Astrocyte of the spinal cord (primary cell): ENCODE data around the gene TENT5C.

Experiments
- DNase-seq: peaks from one replicate; pipeline ENCODE4 v3.0.0; 2011; ENCODE audit warnings: low read depth, low spot score
- H3K4me3 ChIP-seq: 2 replicates; pipeline ENCODE4 v1.5.1; 2011; ENCODE audit warnings: low read depth, mild to moderate bottlenecking, low read length, moderate library complexity
- in situ Hi-C: cut with HindIII; loops from 2 replicates; pipeline ENCODE4 v1.10.0; 2017; ENCODE audit warnings: low sequenced_read_pairs
- TF ChIP-seq, protein P1 (sequence below): IDR thresholded peaks from 2 replicates; pipeline ENCODE4 v1.5.1; 2012; ENCODE audit warnings: low read depth, mild to moderate bottlenecking, low read length, inconsistent platforms

TENT5C gene

DNA sequence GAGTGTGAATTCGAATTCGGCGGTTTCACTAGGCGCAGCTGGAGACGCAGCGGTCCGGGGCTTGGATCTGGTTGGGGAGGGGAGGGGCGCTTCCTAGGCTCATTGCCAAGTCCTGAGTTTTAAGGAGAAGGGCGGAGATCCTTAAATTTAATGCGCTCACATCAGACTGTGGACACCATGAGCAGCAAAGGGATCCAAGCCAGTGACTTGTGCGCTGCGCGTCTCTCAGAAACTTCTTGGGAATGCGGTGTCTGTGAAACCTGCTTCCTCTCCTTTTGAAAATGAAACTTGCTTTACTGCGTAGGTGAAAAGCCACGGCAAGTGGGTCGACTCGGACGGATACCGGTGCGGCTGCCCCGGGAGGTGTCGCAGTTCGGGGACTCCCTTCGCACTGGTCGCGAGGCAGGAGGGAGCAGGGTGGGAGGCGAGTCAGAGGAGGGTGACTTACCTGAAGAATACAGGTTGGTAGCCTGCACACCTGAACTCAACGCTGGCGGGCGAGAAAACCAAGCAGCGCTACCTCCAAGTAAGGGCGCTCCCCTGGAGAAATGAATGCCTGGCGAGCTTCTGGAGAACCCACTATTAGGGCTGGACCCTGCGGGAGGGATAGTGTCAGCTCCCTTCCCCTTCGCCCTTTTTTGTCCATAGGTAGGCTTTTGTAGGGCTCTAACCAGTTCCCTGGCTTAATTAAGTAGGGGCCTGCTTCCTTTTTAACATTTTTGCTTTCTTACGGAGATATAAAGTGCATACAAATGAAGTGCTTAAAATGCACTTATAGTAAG, 992 bp downstream of the TENT5C start:
- TF ChIP-seq, protein P1, sequence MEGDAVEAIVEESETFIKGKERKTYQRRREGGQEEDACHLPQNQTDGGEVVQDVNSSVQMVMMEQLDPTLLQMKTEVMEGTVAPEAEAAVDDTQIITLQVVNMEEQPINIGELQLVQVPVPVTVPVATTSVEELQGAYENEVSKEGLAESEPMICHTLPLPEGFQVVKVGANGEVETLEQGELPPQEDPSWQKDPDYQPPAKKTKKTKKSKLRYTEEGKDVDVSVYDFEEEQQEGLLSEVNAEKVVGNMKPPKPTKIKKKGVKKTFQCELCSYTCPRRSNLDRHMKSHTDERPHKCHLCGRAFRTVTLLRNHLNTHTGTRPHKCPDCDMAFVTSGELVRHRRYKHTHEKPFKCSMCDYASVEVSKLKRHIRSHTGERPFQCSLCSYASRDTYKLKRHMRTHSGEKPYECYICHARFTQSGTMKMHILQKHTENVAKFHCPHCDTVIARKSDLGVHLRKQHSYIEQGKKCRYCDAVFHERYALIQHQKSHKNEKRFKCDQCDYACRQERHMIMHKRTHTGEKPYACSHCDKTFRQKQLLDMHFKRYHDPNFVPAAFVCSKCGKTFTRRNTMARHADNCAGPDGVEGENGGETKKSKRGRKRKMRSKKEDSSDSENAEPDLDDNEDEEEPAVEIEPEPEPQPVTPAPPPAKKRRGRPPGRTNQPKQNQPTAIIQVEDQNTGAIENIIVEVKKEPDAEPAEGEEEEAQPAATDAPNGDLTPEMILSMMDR: no peak
- in situ Hi-C loops: no loop called here
- peak; percentile 31 for DNase-seq
- H3K4me3 ChIP-seq: peak overlapping the region; percentile 65

DNA sequence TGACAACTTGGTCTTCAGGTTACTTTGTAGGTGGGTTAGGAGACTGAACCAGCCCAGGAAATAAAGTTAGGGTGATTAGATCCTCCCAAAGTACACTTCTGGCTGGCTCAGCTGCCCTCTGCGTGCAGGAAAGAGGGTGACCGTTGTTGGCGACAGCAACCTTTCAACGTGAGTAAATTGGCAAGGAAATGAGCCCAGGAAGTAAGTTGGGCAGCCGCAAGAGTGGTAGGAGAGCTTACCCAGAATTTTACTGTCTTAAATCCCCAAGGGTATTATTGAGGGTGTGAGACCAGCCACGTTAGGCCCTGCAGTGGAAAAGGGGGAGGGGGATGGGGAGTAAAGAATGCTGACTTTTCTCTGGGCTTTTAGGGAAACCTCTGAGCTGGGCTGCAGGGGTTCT, 1.6 kb downstream of the TENT5C start:
- in situ Hi-C loops: no loop called here
- TF ChIP-seq, protein P1: no peak
- no peak for DNase-seq
- no peak overlapping the region for H3K4me3 ChIP-seq

- H3K4me3 ChIP-seq: no peak overlapping the region
- no peak for DNase-seq
- TF ChIP-seq, protein P1: no peak
- in situ Hi-C loops: no loop called here
Observed at GRCh38 chr1:117608115-117608615, 2.3 kb downstream of the TENT5C start.

DNA sequence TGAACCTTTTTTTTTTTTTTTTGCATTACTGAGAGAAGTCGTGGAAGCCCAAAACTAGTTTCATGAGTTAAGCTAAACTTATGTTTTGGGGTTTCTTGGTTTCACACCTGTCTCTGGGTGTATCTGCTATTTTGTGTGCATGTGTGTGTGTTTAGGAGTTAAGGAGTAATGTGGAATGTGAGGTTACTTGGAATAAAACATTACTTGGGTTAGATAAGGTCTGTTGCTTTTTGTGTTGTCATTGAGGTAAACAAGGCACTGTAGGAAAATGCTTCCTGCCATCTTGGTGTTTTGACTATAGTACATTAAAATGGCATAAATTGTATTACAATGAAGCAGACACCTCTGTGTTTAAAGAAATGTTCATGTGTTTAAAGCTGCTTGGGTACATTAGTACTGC, 2.9 kb downstream of the TENT5C start:
- TF ChIP-seq, protein P1: no peak
- H3K4me3 ChIP-seq: no peak overlapping the region
- no peak for DNase-seq
- in situ Hi-C loops: no loop called here

DNA sequence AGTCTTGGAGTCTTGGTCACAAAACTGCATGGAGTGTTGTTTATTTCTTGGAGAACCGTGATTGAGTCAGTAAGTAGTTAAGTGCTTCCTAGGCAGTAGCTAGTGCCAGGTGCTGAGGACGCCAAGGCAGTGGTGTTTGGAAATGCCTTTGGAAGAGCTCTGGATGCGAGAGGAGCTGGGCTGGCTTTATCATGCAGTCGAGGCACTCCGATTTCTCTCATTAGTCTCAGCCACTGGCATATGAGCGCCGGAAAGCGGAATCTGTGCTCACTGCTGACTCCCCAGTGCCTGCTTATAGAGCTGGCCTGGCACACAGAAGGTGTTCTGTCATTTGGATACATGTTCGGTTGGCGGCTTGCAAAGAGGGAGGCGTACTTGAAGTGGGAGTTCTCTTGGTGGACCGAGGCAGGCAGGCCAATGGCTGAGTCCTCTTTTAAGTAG, 3.6 kb downstream of the TENT5C start:
- no peak for DNase-seq
- TF ChIP-seq, protein P1: no peak
- no peak overlapping the region for H3K4me3 ChIP-seq
- in situ Hi-C loops: no loop called here

GRCh38 chr1:117610036-117610435, 4.2 kb downstream of the TENT5C start:
- no peak overlapping the region for H3K4me3 ChIP-seq

More at GRCh38 chr1:117610036-117610435, 4.2 kb downstream of the TENT5C start:
- TF ChIP-seq, protein P1: no peak
- DNase-seq: no peak
- in situ Hi-C loops: no loop called here
